Gastroesophageal sphincter (tissue), 3 donors: Measurements from ENCODE around the gene CLIC6.

Experiments
- EP300 ChIP-seq: sonication (generic); formaldehyde crosslinking; IDR thresholded peaks from one replicate; pipeline ENCODE4 v1.6.1; 2017; ENCODE audit warnings: antibody characterized with exemption, mild to moderate bottlenecking
- POLR2A ChIP-seq, 2 donors: fragments of 450-650 bp; IDR thresholded peaks; one replicate each; pipeline ENCODE4 v1.6.1; 2017; ENCODE audit warnings: antibody characterized with exemption in 2 of 2, mild to moderate bottlenecking in 2 of 2, moderate library complexity in 1 of 2
- POLR2AphosphoS5 ChIP-seq: sonication (generic); formaldehyde crosslinking; IDR thresholded peaks from one replicate; pipeline ENCODE4 v1.6.1; 2017; ENCODE audit warnings: antibody characterized with exemption
- TF ChIP-seq, protein P1 (sequence below), 4 experiments: fragments of 200-600 bp in 2 of 4; fragments of 450-650 bp in 2 of 4; sonication (generic) in 1 of 4; IDR thresholded peaks; one replicate each; pipeline ENCODE4 v1.5.1; 2017 to 2019; ENCODE audit warnings: antibody characterized with exemption in 4 of 4, mild to moderate bottlenecking in 2 of 4, moderate library complexity in 2 of 4

DNA sequence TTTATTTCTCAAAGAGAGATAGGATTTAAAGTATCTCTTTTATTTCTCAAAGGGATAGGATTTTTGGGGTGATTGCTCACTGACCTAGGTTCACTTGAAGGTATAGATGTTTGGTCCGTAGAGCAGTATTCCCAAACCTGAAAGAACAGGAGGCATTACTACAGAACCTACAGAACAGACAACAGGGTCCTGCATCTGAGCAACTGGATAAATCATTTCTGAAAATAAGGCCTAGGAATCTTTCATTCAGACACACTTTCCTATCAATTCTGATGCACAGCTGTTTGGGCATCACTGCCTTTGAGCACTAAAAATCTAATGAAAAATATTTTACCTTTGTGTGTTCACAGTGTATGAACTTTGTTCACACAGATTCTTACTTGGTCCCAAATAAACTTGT, 17.2 kb upstream of the CLIC6 start:
- TF ChIP-seq, protein P1, sequence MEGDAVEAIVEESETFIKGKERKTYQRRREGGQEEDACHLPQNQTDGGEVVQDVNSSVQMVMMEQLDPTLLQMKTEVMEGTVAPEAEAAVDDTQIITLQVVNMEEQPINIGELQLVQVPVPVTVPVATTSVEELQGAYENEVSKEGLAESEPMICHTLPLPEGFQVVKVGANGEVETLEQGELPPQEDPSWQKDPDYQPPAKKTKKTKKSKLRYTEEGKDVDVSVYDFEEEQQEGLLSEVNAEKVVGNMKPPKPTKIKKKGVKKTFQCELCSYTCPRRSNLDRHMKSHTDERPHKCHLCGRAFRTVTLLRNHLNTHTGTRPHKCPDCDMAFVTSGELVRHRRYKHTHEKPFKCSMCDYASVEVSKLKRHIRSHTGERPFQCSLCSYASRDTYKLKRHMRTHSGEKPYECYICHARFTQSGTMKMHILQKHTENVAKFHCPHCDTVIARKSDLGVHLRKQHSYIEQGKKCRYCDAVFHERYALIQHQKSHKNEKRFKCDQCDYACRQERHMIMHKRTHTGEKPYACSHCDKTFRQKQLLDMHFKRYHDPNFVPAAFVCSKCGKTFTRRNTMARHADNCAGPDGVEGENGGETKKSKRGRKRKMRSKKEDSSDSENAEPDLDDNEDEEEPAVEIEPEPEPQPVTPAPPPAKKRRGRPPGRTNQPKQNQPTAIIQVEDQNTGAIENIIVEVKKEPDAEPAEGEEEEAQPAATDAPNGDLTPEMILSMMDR (IDR thresholded peaks at IDR 0.05) = no peak
- TF ChIP-seq POLR2A (IDR thresholded peaks at IDR 0.05) (no peak), EP300 (no peak), POLR2AphosphoS5 (no peak)
